Endothelial cell of umbilical vein (primary cell): Measurements from ENCODE around the gene RBP5. TPM values are rescaled to one million over a fixed set of nuclear protein-coding genes. Genes with fewer than 3 reads are reported as not detected.

ENCODE experiments used
- BruUV-seq: library from RNA; stranded (reverse); fragments of 400-500 nt; replicated peaks from 2 replicates; lab custom pipeline; 2021; lab: Mats Ljungman, UMichigan
- CTCF ChIA-PET: fragments of 300-600, 350-600 bp; sonication (Branson Sonifier 250); formaldehyde crosslinking; loops from one replicate; lab custom pipeline; 2021; ENCODE audit warnings: antibody characterized with exemption, inconsistent platforms; lab: Charles Lee
- POLR2A ChIA-PET: fragments of 300-600, 350-600 bp; sonication (Branson Sonifier 250); formaldehyde crosslinking; loops from one replicate; lab custom pipeline; 2021; ENCODE audit warnings: antibody characterized with exemption, inconsistent platforms; lab: Charles Lee
- DNase-seq: peaks from one replicate; pipeline ENCODE4 v3.0.0-alpha.2; 2011; ENCODE audit warnings: low read depth, low spot score
- FAIRE-seq: peaks from 2 replicates; lab custom pipeline; 2011; peaks lifted over from hg19 to GRCh38; lab: Jason Lieb, UNC
- H2AFZ ChIP-seq: 2 replicates; pipeline ENCODE4 v1.6.0; 2012; ENCODE audit warnings: low read depth, low read length, control low read depth, inconsistent platforms
- H3K27ac ChIP-seq: 2 replicates; pipeline ENCODE4 v1.5.1; 2011; ENCODE audit warnings: low read depth, mild to moderate bottlenecking, control low read depth, low read length, moderate library complexity; ENCODE audit not compliant: insufficient read depth
- H3K27me3 ChIP-seq, 2 experiments: 2 replicates each; pipeline versions ENCODE4 v1.6.0 to v1.6.1; 2011; ENCODE audit warnings: low read length in 2 of 2, mixed read lengths in 1 of 2; ENCODE audit not compliant: control insufficient read depth in 2 of 2, insufficient read depth in 2 of 2
- H3K36me3 ChIP-seq, 2 experiments: 2 replicates in 1 of 2; 3 replicates in 1 of 2; pipeline ENCODE4 v1.5.1; 2011; ENCODE audit warnings: low read length in 2 of 2, mild to moderate bottlenecking in 1 of 2, moderate library complexity in 1 of 2; ENCODE audit not compliant: control insufficient read depth in 2 of 2, insufficient read depth in 2 of 2; ENCODE audit errors: extremely low read depth in 1 of 2
- H3K4me1 ChIP-seq: 3 replicates; pipeline ENCODE4 v1.5.1; 2011; ENCODE audit warnings: mild to moderate bottlenecking, low read length; ENCODE audit not compliant: control insufficient read depth, insufficient read depth; ENCODE audit errors: extremely low read depth
- H3K4me2 ChIP-seq: 2 replicates; pipeline ENCODE4 v1.6.1; 2011; ENCODE audit warnings: low read length, control low read depth, mixed read lengths; ENCODE audit not compliant: insufficient read depth
- H3K4me3 ChIP-seq, 3 experiments: fragments of 200-600 bp in 1 of 3; sonication (generic), shearing (Covaris generic) in 1 of 3; replicated peaks in 1 of 3; 2 replicates each; pipeline ENCODE4 v1.5.1; 2011 to 2016; ENCODE audit warnings: control low read depth in 3 of 3, low read length in 3 of 3, mild to moderate bottlenecking in 2 of 3, inconsistent platforms in 1 of 3, low read depth in 1 of 3, moderate library complexity in 1 of 3; ENCODE audit not compliant: insufficient read depth in 1 of 3
- H3K79me2 ChIP-seq: 2 replicates; pipeline ENCODE4 v1.6.0; 2012; ENCODE audit warnings: low read length, inconsistent platforms; ENCODE audit not compliant: control insufficient read depth, insufficient read depth
- H3K9ac ChIP-seq: replicated peaks from 2 replicates; pipeline ENCODE3; 2011; ENCODE audit warnings: low read length, control low read depth; ENCODE audit not compliant: insufficient read depth; ENCODE audit errors: extremely low read depth
- H3K9me1 ChIP-seq: replicated peaks from 3 replicates; pipeline ENCODE4 v1.6.0; 2011; ENCODE audit warnings: mild to moderate bottlenecking, low read length; ENCODE audit not compliant: control insufficient read depth, insufficient read depth; ENCODE audit errors: extremely low read depth
- H3K9me3 ChIP-seq: replicated peaks from 2 replicates; pipeline ENCODE4 v1.5.1; 2012; ENCODE audit warnings: low read length, inconsistent platforms; ENCODE audit not compliant: control insufficient read depth, insufficient read depth
- H4K20me1 ChIP-seq: replicated peaks from 2 replicates; pipeline ENCODE3; 2011; ENCODE audit warnings: mild to moderate bottlenecking, low read length; ENCODE audit not compliant: control insufficient read depth, insufficient read depth; ENCODE audit errors: extremely low read depth
- CTCF ChIP-seq, 2 donors: IDR thresholded peaks; 1 replicate in 1 of 2; 2 replicates in 1 of 2; pipeline ENCODE4 v1.5.1; 2011; ENCODE audit warnings: low read length in 2 of 2, mild to moderate bottlenecking in 2 of 2, moderate library complexity in 2 of 2, control low read depth in 1 of 2, inconsistent platforms in 1 of 2, low read depth in 1 of 2; ENCODE audit not compliant: insufficient read depth in 1 of 2; ENCODE audit errors: extremely low read depth in 1 of 2
- JUN ChIP-seq: IDR thresholded peaks from 2 replicates; pipeline ENCODE4 v1.6.1; 2011; ENCODE audit warnings: borderline replicate concordance, low read depth; ENCODE audit not compliant: insufficient read length, insufficient read depth
- POLR2AphosphoS5 ChIP-seq: IDR thresholded peaks from 2 replicates; pipeline ENCODE4 v1.6.1; 2012; ENCODE audit warnings: low read depth, mild to moderate bottlenecking, control low read depth, low read length, moderate library complexity; ENCODE audit not compliant: insufficient read depth
- dilution Hi-C: fragments of 300-500 bp; cut with MboI; formaldehyde crosslinking; loops from one replicate; pipeline ENCODE4 v1.15.0; 2019; ENCODE audit warnings: low sequenced_read_pairs; ENCODE audit not compliant: extremely low pct_ligation_motif_present
- intact Hi-C: fragments of 100-400 bp; cut with micrococcal nuclease; formaldehyde crosslinking; loops from one replicate; pipeline ENCODE4 v1.10.0; 2022
- polyA plus RNA-seq, 4 experiments: library from polyadenylated mRNA; depleted of rRNA in 3 of 4; stranded (reverse) in 3 of 4; unstranded in 1 of 4; fragments of >200 nt; gene quantifications; 2 replicates each; pipeline versions ENCODE4 v1.2.1 to v1.2.3, GENCODE V29; 2011 to 2012; ENCODE audit warnings: missing spikeins in 1 of 4
- total RNA-seq: library from RNA; stranded (reverse); gene quantifications from 2 replicates; pipeline ENCODE4 v1.2.3, GENCODE V29; 2021

Gene RBP5
- total and polyA plus RNA-seq, 2 donors (not counting 3 experiments of a cell fraction or from before 2014, with no cell fraction given): 0.12 TPM; not detected in 1

DNA sequence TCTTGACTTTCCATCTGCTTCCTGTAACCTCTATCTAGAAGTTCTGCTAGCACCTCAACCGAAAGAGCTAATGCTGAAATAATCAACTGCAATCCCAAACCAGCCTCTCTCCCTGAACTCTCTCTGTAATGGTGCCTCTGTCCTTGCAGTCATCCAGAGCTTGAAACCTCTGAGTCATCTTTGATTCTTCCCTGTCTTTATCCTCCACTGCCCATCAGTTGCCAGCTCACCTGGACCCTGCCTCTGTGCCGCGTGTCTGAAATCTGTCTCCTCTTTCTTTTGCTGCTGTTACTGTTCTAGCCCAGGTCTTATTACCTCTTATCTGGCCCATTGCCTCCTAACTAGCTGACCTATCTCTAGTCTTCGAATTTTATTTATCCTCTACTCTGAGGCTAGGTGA, 17.0 kb upstream of the RBP5 start:
- Histone ChIP-seq H3K9ac (no peak overlapping the region), H4K20me1 (no peaks in the 10 kb centered on the region), H3K27ac (no peak overlapping the region), H3K9me3 (no peaks in the 10 kb centered on the region), H3K4me1 (peaks cover 11% of the 10 kb centered on the region), H3K4me2 (no peak overlapping the region), H3K4me3 (no peak overlapping the region), H3K9me1 (no peaks in the 10 kb centered on the region), H3K27me3 (no peaks in the 10 kb centered on the region), H2AFZ (no peak overlapping the region), H3K36me3 (peaks cover 0 to 11% of the 10 kb centered on the region in 2 experiments), H3K79me2 (no peaks in the 10 kb centered on the region)
- no peak for TF ChIP-seq JUN
- dilution Hi-C loops (no loop called here), intact Hi-C loops (no loop called here)
- no peak for FAIRE-seq
- CTCF ChIA-PET: interaction anchor here (0.9 to 4.9 kb wide), 11 partner anchors 10 to 220 kb away, joined by 3 to 26 read pairs (median 4); partner anchors contain the start of genes C1R, C1RL and PEX5
- POLR2A ChIA-PET: interaction anchor here (0.7 kb wide), 1 partner anchor 27 kb away, joined by 4 read pairs; no protein-coding TSS in a partner anchor
- no peak for DNase-seq
- no TSS peak for BruUV-seq

DNA sequence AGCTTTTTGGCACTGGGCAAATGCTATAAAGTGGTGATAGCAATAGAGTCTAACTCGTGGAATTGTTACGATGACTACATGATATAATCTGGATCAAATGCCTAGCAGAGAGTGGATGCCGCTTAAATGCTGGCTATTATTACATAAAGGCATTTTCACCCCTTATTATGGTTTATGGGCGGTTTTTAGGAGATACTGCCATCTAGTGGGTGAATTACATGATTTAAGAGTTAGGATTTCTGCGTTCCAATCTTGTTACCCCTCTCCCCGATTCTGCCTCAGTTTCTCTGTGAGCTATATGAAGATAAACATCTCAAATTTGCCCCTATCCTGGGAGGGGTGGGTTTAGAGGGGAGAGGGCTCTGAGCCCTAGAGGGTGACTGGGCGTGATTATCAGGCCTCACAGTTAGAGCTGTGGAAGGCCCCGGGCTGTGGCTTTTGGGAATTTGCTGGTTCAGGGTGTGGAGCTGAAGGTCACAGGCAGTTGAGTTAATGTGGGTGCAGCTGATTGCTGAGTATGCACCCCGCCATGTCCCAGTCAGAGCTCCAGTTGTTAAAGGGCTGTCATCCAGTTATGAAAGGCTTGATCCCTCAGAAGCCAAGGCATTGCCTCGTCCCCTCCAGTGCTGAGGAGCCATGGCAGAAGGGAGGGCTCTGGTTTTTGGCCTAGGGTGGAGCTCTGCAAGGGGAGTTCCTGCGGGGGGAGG, 15.9 kb upstream of the RBP5 start:
- Histone ChIP-seq H3K9ac (no peak overlapping the region), H3K36me3 (peaks cover 0 to 11% of the 10 kb centered on the region in 2 experiments), H2AFZ (no peak overlapping the region), H3K27me3 (no peaks in the 10 kb centered on the region), H3K79me2 (no peaks in the 10 kb centered on the region), H3K4me3 (no peak overlapping the region), H4K20me1 (no peaks in the 10 kb centered on the region), H3K4me1 (no peaks in the 10 kb centered on the region), H3K4me2 (no peak overlapping the region), H3K27ac (no peak overlapping the region), H3K9me3 (no peaks in the 10 kb centered on the region), H3K9me1 (no peaks in the 10 kb centered on the region)
- FAIRE-seq: peak; percentile 24
- no TSS peak for BruUV-seq
- peak; percentile 39 for DNase-seq
- TF ChIP-seq POLR2AphosphoS5 (no peak), CTCF (IDR thresholded peaks at IDR 0.05; ENCODE audit: extremely low read depth in 1 of 2, insufficient read depth in 1 of 2, low read depth in 1 of 2, low read length in 2 of 2) (peak; percentile 42 to 48), JUN (no peak)
- dilution Hi-C loops: no loop called here
- intact Hi-C loops: no loop called here
- CTCF ChIA-PET: interaction anchor here (0.9 to 4.9 kb wide), 17 partner anchors 9 to 219 kb away, joined by 3 to 26 read pairs (median 4); partner anchors contain the start of genes C1R, C1RL, C1S and PEX5
- POLR2A ChIA-PET: no interaction called here
